ENCODE results near the gene PPARD.
"Not testable (repeated sequence)": the region's sequence is repeated elsewhere in the genome, so short reads cannot be mapped to it uniquely, and the experiment has no call there.

PPARD gene

DNA sequence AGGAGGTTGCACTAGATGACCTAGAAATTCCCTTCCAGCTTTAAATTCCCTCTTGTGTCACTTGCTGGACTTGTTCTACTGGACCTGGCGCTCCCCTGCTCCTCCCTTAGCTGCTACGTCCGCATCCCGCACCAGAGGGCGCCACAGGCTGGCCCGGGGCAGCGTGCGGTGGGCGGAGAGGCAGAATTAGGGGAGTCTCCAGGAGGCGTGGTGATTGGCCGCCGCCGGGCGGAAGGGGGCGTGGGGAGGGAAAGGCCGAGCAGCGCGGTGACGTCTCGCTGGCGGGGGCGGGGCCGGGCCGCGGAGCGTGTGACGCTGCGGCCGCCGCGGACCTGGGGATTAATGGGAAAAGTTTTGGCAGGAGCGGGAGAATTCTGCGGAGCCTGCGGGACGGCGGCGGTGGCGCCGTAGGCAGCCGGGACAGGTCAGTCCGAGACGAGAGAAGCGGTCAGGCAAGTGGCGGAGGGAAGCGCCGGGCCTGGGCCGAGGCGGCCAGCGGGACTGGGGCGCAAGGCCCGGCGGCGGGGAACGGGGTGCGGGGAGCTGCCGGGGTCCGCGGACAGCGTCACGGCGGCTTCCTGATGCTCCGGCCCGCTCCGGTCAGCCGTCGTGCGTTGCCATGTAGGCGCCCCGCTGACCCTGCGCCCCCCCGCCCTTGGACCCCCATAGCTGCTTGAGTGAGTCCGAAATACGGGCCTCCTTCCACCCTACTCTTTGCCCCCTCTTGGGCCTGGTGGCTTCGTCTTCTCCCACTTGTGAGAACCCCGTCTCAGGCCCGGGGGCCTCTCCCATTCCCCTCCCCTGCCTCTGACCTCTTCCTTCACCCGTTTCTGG is at the start of gene PPARD:
Gene PPARD, plus strand, starts transcription at position 301 of the 834 bp plus-strand sequence. CDS start 68,530 bp downstream, outside the sequence.
- DNase-seq (ENCODE audit: low read depth): peak; percentile 79

DNA sequence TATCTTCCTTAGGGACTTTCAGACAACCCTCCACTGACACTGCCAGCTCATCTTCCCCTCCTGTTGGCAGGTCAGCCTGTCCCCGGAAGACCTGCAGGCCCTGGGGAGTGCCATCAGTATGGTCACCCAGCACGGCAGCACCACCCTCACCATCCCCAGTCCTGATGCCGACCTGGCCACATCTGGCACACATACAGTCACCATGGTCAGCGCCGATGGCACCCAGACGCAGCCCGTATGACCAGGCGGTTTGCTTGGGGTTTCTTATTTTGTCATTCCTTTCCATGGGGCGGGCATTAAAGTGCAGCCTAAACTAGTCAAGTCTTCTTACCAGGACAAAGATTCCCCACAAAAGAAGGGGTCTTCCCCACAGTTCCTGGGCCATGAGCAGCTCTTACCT is 48.7 kb upstream of the PPARD start:
- no peak for DNase-seq (ENCODE audit: low read depth)

DNA sequence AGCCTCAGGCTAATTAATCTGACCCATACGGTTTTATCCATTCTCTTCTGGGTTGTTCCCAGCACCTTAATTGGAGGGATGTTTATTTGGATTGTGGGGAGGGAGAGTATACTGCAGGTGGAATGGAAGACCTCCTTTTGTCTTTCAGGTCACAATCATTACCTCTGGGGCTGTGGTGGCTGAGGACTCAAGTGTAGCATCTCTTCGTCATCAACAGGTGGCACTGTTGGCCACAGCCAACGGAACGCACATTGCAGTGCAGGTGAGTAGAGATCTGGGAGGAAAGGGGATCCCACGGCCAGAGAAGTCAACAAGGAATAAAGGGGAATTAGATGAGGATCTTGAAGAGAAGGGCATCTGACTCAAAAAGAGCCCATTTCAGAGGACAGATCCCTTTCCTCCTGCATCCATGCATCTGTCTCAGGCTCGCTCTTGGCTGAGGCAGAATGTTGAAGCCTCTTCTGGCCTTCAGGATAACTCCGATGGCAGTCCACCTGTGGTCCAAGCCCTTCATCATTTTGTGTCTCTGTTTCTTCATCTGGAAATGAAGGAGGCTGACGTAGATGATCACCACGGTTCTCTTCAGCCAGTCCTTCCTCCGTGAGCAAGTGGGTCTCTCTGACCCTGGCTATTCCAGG is 47.9 kb upstream of the PPARD start:
- no peak for DNase-seq (ENCODE audit: low read depth)

- DNase-seq (ENCODE audit: low read depth): no peak
Observed at GRCh38 chr6:35295036-35295435, 47.3 kb upstream of the PPARD start.

- no peak for DNase-seq (ENCODE audit: low read depth)
Observed at GRCh38 chr6:35295521-35296315, 46.6 kb upstream of the PPARD start.

DNA sequence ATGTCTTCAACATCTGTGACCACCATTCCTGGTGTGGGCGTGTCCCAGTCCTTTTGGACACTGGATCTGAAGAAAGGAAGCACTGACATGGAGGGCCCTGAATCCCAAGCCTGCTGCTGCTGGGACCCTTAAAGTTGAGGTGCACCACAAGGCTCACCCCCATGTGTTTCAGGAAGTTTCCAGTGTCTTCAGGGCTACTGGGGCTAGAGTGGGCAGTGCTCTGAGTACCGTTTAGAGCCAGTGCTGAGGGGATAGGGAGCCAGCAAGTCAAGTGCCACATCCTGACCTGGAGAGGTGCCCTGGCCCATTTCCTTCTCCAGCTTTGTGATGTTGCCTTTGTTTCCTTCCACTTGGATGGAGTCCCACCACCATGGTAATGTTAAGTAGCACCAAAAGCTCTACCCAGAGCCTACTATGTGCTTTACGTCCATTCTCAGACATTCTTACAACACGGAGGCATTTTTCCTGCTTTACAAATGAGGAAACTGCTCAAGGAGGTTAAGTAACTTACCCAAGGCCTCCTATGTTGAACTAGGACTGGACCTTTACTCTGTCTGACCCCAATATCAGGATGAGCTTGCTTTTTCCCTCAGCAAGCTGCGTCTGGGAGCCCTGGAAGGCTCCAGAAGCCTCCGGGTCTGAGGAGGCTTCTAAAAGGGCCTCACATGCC is 45.3 kb upstream of the PPARD start:
- no peak for DNase-seq (ENCODE audit: low read depth)

GRCh38 chr6:35297601-35298481 is 44.5 kb upstream of the PPARD start, which contains the start of gene DEF6:
Gene DEF6, plus strand, starts transcription at chr6:35297818. Its CDS starts 39 bp downstream, at chr6:35297857.
- DNase-seq (ENCODE audit: low read depth): no peak

GRCh38 chr6:35298625-35299140 is 43.7 kb upstream of the PPARD start:
- DNase-seq (ENCODE audit: low read depth): no peak

GRCh38 chr6:35299674-35300073 is 42.7 kb upstream of the PPARD start:
- no peak for DNase-seq (ENCODE audit: low read depth)

DNA sequence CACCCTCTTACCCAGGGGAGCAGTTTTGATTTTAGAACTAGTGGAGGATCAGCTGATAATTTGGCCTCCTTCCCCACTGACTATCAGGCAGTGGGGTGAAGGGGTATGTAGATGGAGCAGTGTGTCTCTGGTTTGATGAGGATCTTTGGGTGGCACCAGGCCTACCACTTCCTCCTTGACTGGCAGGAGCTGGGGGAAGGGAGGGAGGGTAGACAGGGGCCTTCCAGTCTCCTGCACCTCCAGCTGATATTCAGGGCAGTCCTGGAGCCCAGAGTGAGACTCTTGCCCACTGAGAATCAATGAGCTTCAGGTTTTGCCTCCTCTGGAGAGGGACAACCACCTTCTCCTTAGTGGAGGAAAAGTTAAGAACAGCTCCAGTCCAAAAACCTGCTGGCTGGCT is 41.5 kb upstream of the PPARD start:
- DNase-seq (ENCODE audit: low read depth): no peak

DNA sequence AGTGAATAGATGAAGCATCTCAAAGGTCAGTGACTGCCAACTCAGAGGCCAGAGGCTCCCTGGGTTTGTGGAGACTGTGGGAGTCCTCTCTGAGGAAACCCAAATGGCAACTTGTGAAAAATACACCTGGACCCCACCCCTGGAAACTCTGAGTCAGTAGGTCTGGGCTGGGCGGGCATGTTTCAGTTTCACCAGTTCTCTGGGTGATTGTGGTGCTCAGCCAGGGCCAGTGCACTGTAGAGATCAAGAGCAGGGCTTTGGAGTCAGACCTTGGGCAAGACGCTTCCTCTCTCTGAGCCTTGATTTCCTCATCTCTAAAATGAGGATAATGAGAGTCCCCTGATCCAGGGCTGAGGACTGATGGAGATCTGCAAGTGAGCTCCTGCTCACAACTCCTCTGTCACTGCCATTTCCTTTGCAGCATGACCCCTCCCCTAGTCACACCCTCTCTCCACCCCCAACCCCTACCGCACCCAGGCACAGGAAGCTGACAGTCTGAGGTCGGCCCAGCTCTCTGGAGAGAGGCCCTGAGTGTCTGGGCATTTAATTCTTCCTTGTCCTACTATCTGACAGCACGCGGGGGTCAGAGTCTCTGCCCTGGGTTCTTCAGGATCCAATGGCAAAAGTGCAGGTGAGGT is 39.6 kb upstream of the PPARD start:
- no peak for DNase-seq (ENCODE audit: low read depth)

DNA sequence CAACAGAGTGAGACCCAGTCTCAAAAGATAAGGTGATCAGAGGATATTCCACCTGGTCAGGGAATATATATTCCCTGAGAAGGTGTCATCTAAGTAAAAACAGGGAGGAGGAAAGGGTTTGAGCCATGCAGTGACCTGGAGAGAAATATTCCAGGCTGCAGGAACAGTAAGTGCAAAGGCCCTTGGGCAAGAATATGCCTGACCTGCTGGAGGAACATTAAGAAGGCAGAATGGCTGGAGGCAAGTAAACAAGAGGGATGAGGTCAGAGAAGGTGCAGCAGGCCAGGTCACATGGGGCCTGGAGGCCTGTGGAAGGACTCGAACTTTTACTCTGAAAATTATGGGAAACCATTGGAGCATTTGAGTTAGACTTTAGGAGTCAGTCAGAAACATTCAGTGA is 38.1 kb upstream of the PPARD start:
- DNase-seq (ENCODE audit: low read depth): no peak

DNA sequence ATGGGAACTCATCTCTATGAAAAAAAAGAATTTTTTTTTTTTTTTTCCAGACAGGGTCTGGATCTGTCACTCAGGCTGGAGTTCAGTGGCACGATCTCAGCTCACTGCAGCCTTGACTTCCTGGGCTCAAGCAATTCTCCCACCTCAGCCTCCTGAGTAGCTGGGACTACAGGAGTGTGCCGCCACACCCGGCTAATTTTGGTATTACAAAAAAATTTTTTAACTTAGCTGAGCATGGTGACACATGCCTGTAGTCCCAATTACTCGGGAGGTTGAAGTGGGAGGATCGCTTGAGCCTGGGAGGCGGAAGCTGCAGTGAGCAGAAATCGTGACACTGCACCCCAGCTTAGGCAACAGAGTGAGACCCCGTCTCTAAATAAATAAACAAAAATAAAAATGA is 37.2 kb upstream of the PPARD start:
- DNase-seq (ENCODE audit: low read depth): no peak

DNA sequence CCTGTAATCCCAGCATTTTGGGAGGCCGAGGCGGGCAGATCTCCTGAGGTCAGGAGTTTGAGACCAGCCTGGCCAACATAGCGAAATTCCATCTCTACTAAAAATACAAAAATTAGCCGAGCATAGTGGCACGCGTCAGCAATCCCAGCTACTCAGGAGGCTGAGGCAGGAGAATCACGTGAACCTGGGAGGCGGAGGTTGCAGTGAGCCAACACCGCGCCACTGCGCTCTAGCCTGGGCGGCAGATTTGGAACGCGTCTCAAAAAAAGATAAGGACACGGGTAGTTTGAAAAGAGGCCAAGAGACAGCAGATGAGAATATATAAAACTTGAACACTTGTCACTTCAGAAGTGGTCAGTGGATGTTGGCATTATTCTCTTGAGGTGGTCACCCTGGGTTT is 35.2 kb upstream of the PPARD start:
- not testable (repeated sequence) for DNase-seq (ENCODE audit: low read depth)

DNA sequence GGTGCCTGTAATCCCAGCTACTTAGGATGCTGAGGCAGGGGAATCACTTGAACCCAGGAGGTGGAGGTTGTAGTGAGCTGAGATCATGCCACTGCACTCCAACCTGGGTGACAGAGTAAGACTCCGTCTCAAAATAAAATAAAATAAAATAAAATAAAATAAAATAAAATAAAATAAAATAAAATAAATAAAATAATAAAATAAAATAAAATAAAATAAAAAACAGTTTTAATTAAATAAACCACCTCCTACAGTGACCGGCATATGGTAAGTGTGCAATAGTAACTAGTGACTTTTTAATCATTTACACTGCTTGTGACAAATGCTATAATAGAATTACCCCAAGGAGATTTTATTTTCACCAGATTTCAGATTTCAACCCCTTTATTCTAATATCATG is 33.8 kb upstream of the PPARD start:
- DNase-seq (ENCODE audit: low read depth): not testable (repeated sequence)

DNA sequence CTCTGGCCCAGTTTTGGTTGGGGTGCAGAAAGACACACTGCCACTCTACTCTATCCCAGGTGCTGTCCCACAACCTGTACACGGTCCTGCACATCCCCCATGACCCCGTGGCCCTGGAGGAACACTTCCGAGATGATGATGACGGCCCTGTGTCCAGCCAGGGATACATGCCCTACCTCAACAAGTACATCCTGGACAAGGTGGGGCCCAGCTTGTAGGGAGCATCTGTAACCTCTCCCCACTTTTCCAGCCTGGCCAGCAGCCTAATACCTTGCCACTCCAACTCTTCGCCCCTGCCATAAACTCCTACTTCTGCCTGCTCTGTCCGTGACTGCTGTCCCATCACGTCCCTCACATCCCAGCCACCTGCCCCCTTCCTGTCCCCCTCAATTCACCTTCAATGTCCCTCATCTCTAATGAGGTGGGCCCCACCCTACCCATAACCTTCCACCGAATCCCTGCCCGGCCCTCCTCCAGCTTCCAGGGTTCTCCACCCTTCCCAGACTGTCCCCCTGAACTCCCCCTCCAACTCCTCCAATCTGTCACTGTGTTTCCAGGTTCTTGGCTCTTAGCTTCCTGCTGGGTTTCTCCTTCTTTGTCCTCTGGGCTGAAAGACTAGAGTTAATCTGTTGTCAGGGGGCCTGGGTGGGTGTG is 32.6 kb upstream of the PPARD start:
- DNase-seq (ENCODE audit: low read depth): no peak

DNA sequence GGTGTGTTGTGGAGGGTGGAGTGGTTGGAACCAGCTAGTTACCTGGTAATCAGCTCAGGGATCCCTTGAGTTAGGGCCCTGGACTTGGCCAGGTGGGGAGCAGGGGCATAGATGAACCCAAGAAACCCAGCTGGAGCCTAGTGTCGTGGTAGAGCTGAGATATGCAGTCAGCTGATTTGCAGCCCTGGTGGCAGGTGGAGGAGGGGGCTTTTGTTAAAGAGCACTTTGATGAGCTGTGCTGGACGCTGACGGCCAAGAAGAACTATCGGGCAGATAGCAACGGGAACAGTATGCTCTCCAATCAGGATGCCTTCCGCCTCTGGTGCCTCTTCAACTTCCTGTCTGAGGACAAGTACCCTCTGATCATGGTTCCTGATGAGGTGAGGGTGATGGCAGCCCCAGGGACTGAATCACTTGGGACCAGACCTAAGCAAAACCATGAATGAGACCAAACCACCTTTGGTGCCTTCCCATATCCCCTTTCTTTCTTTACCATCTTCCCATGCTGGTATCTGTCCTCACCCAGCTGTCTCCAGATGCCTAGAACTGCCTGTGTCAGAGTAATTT is 32.0 kb upstream of the PPARD start:
- no peak for DNase-seq (ENCODE audit: low read depth)

DNA sequence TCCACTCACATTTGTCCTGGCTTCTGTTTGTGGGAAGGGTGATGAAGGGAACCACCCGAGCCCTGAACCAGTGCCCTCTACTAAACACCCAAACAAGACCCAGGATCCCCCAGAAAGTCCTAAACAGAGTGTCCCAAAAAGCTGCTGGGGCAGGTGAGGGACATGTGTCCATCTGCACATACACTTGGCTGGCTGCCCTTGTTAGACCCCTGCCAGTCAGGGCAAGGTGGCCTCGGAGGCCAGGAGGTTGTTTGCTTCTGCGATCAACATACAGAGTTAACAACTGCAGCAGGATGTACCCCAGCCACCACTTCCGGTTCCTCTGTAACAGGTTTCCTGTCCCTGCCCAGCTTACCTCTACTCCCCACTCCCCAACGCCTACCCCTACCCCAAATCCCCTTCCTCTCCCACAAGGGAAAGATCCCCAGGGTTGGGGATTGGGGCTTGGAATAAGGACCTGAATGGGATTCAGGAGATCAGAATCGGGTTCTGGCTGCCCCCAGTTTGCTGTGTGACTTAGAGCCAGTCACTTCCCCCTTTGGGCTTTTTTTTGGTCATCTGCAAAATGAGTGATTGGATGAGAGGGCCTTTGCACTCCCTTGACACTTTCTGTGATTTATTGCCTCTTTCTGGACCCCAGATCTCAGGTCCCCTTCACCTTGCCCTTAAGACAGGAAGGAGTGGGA is 30.8 kb upstream of the PPARD start:
- DNase-seq (ENCODE audit: low read depth): no peak
